Prostate gland (tissue), 1 donor: Measurements from ENCODE around the gene LRCH1.

Experiments used
- POLR2A ChIP-seq: fragments of 450-650 bp; IDR thresholded peaks from one replicate; pipeline ENCODE4 v1.6.1; 2016; ENCODE audit warnings: antibody characterized with exemption, mild to moderate bottlenecking
- POLR2AphosphoS5 ChIP-seq: sonication (generic); formaldehyde crosslinking; IDR thresholded peaks from one replicate; pipeline ENCODE4 v1.6.1; 2017; ENCODE audit warnings: antibody characterized with exemption

- no peak for TF ChIP-seq POLR2A
- no peak for TF ChIP-seq POLR2AphosphoS5
These were observed 11.8 kb upstream of the LRCH1 start for GRCh38 chr13:46541210-46541609.
